HUES6 (cell line): ENCODE results near the gene FNDC3B.

Experiments used
- H3K27ac ChIP-seq: 2 replicates; pipeline ENCODE4 v1.7.0; 2013; ENCODE audit warnings: low read depth, mild to moderate bottlenecking, low read length, inconsistent platforms
- H3K27me3 ChIP-seq: 2 replicates; pipeline ENCODE4 v1.6.1; 2013; ENCODE audit warnings: low read length; ENCODE audit not compliant: control insufficient read depth, insufficient read depth
- H3K36me3 ChIP-seq: 2 replicates; pipeline ENCODE4 v1.6.1; 2013; ENCODE audit warnings: low read length; ENCODE audit not compliant: control insufficient read depth, insufficient read depth
- H3K4me1 ChIP-seq: 2 replicates; pipeline ENCODE4 v1.6.1; 2013; ENCODE audit warnings: low read length; ENCODE audit not compliant: control insufficient read depth, insufficient read depth
- H3K4me3 ChIP-seq: 2 replicates; pipeline ENCODE4 v1.5.1; 2013; ENCODE audit warnings: low read depth, low read length
- H3K9ac ChIP-seq: one replicate; pipeline ENCODE4 v1.6.1; 2013; ENCODE audit warnings: mild to moderate bottlenecking, low read length
- H3K9me3 ChIP-seq: 2 replicates; pipeline ENCODE4 v1.6.1; 2013; ENCODE audit warnings: low read depth, low read length; ENCODE audit not compliant: control insufficient read depth, insufficient read depth

Gene FNDC3B

GRCh38 chr3:172317481-172317880 lies 278.1 kb downstream of the FNDC3B start:
- Histone ChIP-seq H3K9ac (no peak overlapping the region), H3K36me3 (peaks cover 32% of the 10 kb centered on the region), H3K4me1 (peaks cover 28% of the 10 kb centered on the region)

GRCh38 chr3:172317984-172318383 lies 278.6 kb downstream of the FNDC3B start:
- no peak overlapping the region for H3K4me3 ChIP-seq
- H3K4me1 ChIP-seq: peaks cover 28% of the 10 kb centered on the region
- no peak overlapping the region; the same call in 1 of the 2 replicates for H3K27ac ChIP-seq
- no peaks in the 10 kb centered on the region for H3K9me3 ChIP-seq
- H3K9ac ChIP-seq: no peak overlapping the region
- H3K36me3 ChIP-seq: peaks cover 32% of the 10 kb centered on the region
- no peaks in the 10 kb centered on the region for H3K27me3 ChIP-seq

More at GRCh38 chr3:172317481-172317880, 278.1 kb downstream of the FNDC3B start:
- H3K9me3 ChIP-seq: no peaks in the 10 kb centered on the region
- H3K27ac ChIP-seq: no peak overlapping the region; the same call in 1 of the 2 replicates
- H3K4me3 ChIP-seq: no peak overlapping the region
- no peaks in the 10 kb centered on the region for H3K27me3 ChIP-seq

- Histone ChIP-seq H3K27me3 (no peaks in the 10 kb centered on the region), H3K4me1 (peaks cover 15% of the 10 kb centered on the region), H3K9me3 (no peaks in the 10 kb centered on the region), H3K9ac (no peak overlapping the region), H3K36me3 (peaks cover 42% of the 10 kb centered on the region), H3K4me3 (no peak overlapping the region), H3K27ac (no peak overlapping the region)
Measured at GRCh38 chr3:172319595-172319994, 280.2 kb downstream of the FNDC3B start.

GRCh38 chr3:172320468-172320867 lies 281.1 kb downstream of the FNDC3B start:
- Histone ChIP-seq H3K4me1 (peaks cover 8% of the 10 kb centered on the region), H3K27me3 (no peaks in the 10 kb centered on the region), H3K9me3 (no peaks in the 10 kb centered on the region), H3K36me3 (peaks cover 50% of the 10 kb centered on the region), H3K4me3 (no peak overlapping the region), H3K27ac (no peak overlapping the region), H3K9ac (no peak overlapping the region)

GRCh38 chr3:172321035-172321434 lies 281.7 kb downstream of the FNDC3B start:
- Histone ChIP-seq H3K27ac (no peak overlapping the region), H3K9ac (no peak overlapping the region), H3K4me1 (peaks cover 5% of the 10 kb centered on the region; the same call in 1 of the 2 replicates), H3K4me3 (no peak overlapping the region), H3K9me3 (no peaks in the 10 kb centered on the region), H3K27me3 (no peaks in the 10 kb centered on the region), H3K36me3 (peaks cover 54% of the 10 kb centered on the region)

GRCh38 chr3:172323894-172324610 lies 284.7 kb downstream of the FNDC3B start:
- Histone ChIP-seq H3K9me3 (no peaks in the 10 kb centered on the region), H3K9ac (no peak overlapping the region), H3K27ac (no peak overlapping the region), H3K27me3 (no peaks in the 10 kb centered on the region), H3K4me3 (no peak overlapping the region), H3K4me1 (no peaks in the 10 kb centered on the region), H3K36me3 (peaks cover 54% of the 10 kb centered on the region)

- H3K36me3 ChIP-seq: peaks cover 54% of the 10 kb centered on the region
- H3K9me3 ChIP-seq: no peaks in the 10 kb centered on the region
- no peaks in the 10 kb centered on the region for H3K27me3 ChIP-seq
- no peaks in the 10 kb centered on the region for H3K4me1 ChIP-seq
- no peak overlapping the region for H3K4me3 ChIP-seq
- no peak overlapping the region for H3K27ac ChIP-seq
- no peak overlapping the region for H3K9ac ChIP-seq
Measured at GRCh38 chr3:172324611-172325203, 285.3 kb downstream of the FNDC3B start.

- Histone ChIP-seq H3K27me3 (no peaks in the 10 kb centered on the region), H3K9ac (no peak overlapping the region), H3K4me1 (no peaks in the 10 kb centered on the region), H3K36me3 (peaks cover 55% of the 10 kb centered on the region), H3K9me3 (no peaks in the 10 kb centered on the region), H3K27ac (no peak overlapping the region), H3K4me3 (no peak overlapping the region)
Measured at GRCh38 chr3:172325461-172325860, 286.1 kb downstream of the FNDC3B start.

GRCh38 chr3:172326993-172327392 lies 287.6 kb downstream of the FNDC3B start:
- Histone ChIP-seq H3K4me3 (no peak overlapping the region), H3K27ac (no peak overlapping the region), H3K4me1 (no peaks in the 10 kb centered on the region), H3K36me3 (peaks cover 65% of the 10 kb centered on the region), H3K9ac (no peak overlapping the region), H3K27me3 (no peaks in the 10 kb centered on the region), H3K9me3 (no peaks in the 10 kb centered on the region)

GRCh38 chr3:172328282-172328681 lies 288.9 kb downstream of the FNDC3B start:
- H3K4me1 ChIP-seq: no peaks in the 10 kb centered on the region
- no peak overlapping the region for H3K9ac ChIP-seq
- H3K27ac ChIP-seq: no peak overlapping the region
- H3K4me3 ChIP-seq: no peak overlapping the region
- no peaks in the 10 kb centered on the region for H3K9me3 ChIP-seq
- peaks cover 65% of the 10 kb centered on the region for H3K36me3 ChIP-seq
- H3K27me3 ChIP-seq: no peaks in the 10 kb centered on the region

GRCh38 chr3:172329070-172329469 lies 289.7 kb downstream of the FNDC3B start:
- H3K9ac ChIP-seq: no peak overlapping the region
- H3K27ac ChIP-seq: no peak overlapping the region; the same call in 1 of the 2 replicates
- H3K27me3 ChIP-seq: no peaks in the 10 kb centered on the region
- H3K4me3 ChIP-seq: no peak overlapping the region
- no peaks in the 10 kb centered on the region for H3K4me1 ChIP-seq
- H3K36me3 ChIP-seq: peaks cover 67% of the 10 kb centered on the region
- no peaks in the 10 kb centered on the region for H3K9me3 ChIP-seq
